ENCODE results near the gene ABCG1.

DNA sequence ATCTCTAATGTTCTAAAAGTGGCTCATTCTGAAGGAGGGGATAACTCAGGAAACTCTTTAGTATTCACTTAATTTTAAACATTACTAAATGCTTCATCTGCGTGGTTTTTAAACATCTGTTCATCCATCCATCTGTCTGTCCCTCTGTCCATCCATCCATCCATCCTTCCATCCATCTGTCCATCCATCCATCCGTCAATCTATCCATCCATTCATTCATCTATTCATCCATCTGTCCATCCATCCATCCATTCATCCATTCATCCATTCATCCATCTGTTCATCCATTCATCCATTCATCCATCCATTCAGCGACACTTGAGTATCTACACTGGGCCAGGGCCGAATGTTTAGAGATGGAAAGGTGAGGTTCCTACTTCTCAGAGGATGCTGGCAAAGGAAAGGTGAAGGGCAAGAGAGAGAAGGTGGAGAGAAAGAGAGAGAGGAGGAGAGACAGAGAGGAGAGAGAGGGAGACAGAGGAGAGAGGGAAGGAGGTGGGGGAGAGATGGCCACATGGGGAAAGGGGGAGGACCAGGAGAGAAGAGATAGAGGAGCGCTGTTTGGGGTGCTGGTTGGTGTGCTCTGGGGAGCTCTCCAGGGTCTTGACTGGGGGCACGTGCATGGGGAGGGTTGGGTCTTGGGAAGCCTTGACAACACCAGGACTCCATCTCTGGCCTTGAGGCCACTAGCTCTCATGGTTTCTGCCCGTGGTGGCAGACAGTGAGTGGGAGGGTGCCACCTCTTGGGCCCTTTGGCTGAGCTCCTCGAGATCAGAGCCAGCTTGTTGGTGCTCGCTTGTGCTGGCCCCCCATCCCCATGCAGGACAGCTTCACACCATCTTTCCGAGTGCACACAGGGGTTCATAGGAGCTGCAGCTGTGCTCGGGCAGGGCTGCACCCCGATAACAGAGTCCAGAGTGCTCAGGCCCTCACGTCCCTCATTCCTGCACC, 45.6 kb downstream of the ABCG1 start:
- TF ChIP-seq, protein P1, sequence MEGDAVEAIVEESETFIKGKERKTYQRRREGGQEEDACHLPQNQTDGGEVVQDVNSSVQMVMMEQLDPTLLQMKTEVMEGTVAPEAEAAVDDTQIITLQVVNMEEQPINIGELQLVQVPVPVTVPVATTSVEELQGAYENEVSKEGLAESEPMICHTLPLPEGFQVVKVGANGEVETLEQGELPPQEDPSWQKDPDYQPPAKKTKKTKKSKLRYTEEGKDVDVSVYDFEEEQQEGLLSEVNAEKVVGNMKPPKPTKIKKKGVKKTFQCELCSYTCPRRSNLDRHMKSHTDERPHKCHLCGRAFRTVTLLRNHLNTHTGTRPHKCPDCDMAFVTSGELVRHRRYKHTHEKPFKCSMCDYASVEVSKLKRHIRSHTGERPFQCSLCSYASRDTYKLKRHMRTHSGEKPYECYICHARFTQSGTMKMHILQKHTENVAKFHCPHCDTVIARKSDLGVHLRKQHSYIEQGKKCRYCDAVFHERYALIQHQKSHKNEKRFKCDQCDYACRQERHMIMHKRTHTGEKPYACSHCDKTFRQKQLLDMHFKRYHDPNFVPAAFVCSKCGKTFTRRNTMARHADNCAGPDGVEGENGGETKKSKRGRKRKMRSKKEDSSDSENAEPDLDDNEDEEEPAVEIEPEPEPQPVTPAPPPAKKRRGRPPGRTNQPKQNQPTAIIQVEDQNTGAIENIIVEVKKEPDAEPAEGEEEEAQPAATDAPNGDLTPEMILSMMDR (IDR thresholded peaks at IDR 0.05): no peak
- no peak for TF ChIP-seq POLR2A (IDR thresholded peaks at IDR 0.05)

All from suprapubic skin (tissue), 3 donors.